ENCODE measurements around the gene FGF10. TPM values are rescaled to one million over a fixed set of nuclear protein-coding genes. Genes with fewer than 3 reads are reported as not detected.

The FGF10 gene
- total RNA-seq, 1 experiment from 2014 or later: 0.37 TPM

- peaks cover 2% of the 10 kb centered on the region for H3K4me1 Mint-ChIP-seq
Measured at GRCh38 chr5:44320188-44320587, 69.0 kb downstream of the FGF10 start.

More at GRCh38 chr5:44320188-44320587, 69.0 kb downstream of the FGF10 start:
- peaks cover 19% of the 10 kb centered on the region for H3K9me3 Mint-ChIP-seq
- no peak for TF ChIP-seq CREM (CRISPR knock-in tag; IDR thresholded peaks at IDR 0.05)
- no peak for TF ChIP-seq PRDM15 (CRISPR knock-in tag; IDR thresholded peaks at IDR 0.05)
- no peak for TF ChIP-seq AR (CRISPR knock-in tag; IDR thresholded peaks at IDR 0.05)
- TF ChIP-seq CREB1 (CRISPR knock-in tag; IDR thresholded peaks at IDR 0.05): no peak
- TF ChIP-seq, protein P1, sequence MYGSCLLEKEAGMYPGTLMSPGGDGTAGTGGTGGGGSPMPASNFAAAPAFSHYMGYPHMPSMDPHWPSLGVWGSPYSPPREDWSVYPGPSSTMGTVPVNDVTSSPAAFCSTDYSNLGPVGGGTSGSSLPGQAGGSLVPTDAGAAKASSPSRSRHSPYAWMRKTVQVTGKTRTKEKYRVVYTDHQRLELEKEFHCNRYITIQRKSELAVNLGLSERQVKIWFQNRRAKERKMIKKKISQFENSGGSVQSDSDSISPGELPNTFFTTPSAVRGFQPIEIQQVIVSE (CRISPR knock-in tag; IDR thresholded peaks at IDR 0.05; ENCODE audit: borderline replicate concordance): no peak
- TF ChIP-seq, protein P2, sequence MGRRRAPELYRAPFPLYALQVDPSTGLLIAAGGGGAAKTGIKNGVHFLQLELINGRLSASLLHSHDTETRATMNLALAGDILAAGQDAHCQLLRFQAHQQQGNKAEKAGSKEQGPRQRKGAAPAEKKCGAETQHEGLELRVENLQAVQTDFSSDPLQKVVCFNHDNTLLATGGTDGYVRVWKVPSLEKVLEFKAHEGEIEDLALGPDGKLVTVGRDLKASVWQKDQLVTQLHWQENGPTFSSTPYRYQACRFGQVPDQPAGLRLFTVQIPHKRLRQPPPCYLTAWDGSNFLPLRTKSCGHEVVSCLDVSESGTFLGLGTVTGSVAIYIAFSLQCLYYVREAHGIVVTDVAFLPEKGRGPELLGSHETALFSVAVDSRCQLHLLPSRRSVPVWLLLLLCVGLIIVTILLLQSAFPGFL (CRISPR knock-in tag; IDR thresholded peaks at IDR 0.05; ENCODE audit: borderline replicate concordance): no peak
- TF ChIP-seq, protein P3, sequence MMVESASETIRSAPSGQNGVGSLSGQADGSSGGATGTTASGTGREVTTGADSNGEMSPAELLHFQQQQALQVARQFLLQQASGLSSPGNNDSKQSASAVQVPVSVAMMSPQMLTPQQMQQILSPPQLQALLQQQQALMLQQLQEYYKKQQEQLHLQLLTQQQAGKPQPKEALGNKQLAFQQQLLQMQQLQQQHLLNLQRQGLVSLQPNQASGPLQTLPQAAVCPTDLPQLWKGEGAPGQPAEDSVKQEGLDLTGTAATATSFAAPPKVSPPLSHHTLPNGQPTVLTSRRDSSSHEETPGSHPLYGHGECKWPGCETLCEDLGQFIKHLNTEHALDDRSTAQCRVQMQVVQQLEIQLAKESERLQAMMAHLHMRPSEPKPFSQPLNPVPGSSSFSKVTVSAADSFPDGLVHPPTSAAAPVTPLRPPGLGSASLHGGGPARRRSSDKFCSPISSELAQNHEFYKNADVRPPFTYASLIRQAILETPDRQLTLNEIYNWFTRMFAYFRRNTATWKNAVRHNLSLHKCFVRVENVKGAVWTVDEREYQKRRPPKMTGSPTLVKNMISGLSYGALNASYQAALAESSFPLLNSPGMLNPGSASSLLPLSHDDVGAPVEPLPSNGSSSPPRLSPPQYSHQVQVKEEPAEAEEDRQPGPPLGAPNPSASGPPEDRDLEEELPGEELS (CRISPR knock-in tag; IDR thresholded peaks at IDR 0.05): no peak
- no peak for DNase-seq (ENCODE audit: low spot score)
- peaks cover 7% of the 10 kb centered on the region for H3K36me3 Mint-ChIP-seq
- ChIA-PET POLR2A (no interaction called here), CTCF (no interaction called here)
- no peak for ATAC-seq
- H3K27ac Mint-ChIP-seq: no peak overlapping the region
- no peak overlapping the region for H3K4me3 Mint-ChIP-seq
- H3K27me3 Mint-ChIP-seq (ENCODE audit: low read depth): no peaks in the 10 kb centered on the region

Measured in WTC11 (cell line).